Right atrium auricular region (tissue), 2 donors: ENCODE measurements around the gene RSAD1. TPM values are rescaled to one million over a fixed set of nuclear protein-coding genes. Genes with fewer than 3 reads are reported as not detected.

ENCODE experiments used
- DNase-seq: peaks from one replicate; pipeline ENCODE4 v3.0.0-alpha.2; 2019; ENCODE audit warnings: low spot score
- H3K27ac ChIP-seq, 2 donors: fragments of 200-600 bp; sonication (generic); 1 replicate in 1 of 2; 2 replicates in 1 of 2; pipeline ENCODE4 v1.5.1; 2016 to 2019
- H3K27me3 ChIP-seq, 2 donors: fragments of 200-600 bp; sonication (generic); one replicate each; pipeline versions ENCODE4 v1.5.1 to v1.6.0; 2017 to 2019
- H3K36me3 ChIP-seq: fragments of 200-600 bp; sonication (generic); one replicate; pipeline ENCODE4 v1.5.1; 2016
- H3K4me1 ChIP-seq, 2 donors: fragments of 200-600 bp; sonication (generic); one replicate each; pipeline versions ENCODE4 v1.5.1 to v1.6.0; 2017 to 2019
- H3K4me3 ChIP-seq, 2 donors: fragments of 200-600 bp; sonication (generic); 1 replicate in 1 of 2; 2 replicates in 1 of 2; pipeline ENCODE4 v1.5.1; 2017 to 2019; ENCODE audit warnings: mild to moderate bottlenecking in 1 of 2, moderate library complexity in 1 of 2
- H3K9me3 ChIP-seq, 2 donors: fragments of 200-600 bp; sonication (generic); one replicate each; pipeline ENCODE4 v1.5.1; 2019
- total RNA-seq, 2 donors: library from RNA; depleted of rRNA; stranded (reverse); fragments of >200 nt; gene quantifications; one replicate each; pipeline ENCODE4 v1.1.0, GENCODE V29; 2016
- TF ChIP-seq, protein P1 (sequence below), 2 donors: fragments of 200-600 bp; sonication (generic); IDR thresholded peaks; one replicate each; pipeline ENCODE4 v1.5.1; 2019; ENCODE audit warnings: antibody characterized with exemption in 2 of 2

RSAD1 gene
- total RNA-seq, 2 donors from 2014 or later = 19.1 to 19.3 TPM

DNA sequence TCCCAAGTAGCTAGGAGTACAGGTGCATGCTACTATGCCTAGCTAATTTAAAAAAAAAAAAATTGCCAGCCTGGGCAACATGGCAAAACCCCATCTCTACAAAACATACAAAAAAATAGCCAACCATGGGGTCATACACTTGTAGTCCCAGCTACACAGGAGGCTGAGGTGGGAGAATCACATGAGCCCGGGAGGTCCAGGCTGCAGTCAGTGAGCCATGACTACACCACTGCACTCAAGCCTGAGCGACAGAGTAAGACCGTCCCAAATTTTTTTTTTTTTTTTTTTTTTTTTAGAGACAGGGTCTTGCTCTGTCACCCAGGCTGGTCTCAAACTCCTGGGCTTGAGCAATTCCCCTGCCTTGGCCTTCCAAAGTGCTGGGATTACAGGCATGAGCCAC lies 24.8 kb upstream of the RSAD1 start:
- Histone ChIP-seq H3K27ac (no peak overlapping the region), H3K9me3 (no peaks in the 10 kb centered on the region), H3K4me1 (no peaks in the 10 kb centered on the region), H3K27me3 (no peaks in the 10 kb centered on the region), H3K4me3 (no peak overlapping the region), H3K36me3 (no peaks in the 10 kb centered on the region)
- DNase-seq = no peak
- TF ChIP-seq, protein P1, sequence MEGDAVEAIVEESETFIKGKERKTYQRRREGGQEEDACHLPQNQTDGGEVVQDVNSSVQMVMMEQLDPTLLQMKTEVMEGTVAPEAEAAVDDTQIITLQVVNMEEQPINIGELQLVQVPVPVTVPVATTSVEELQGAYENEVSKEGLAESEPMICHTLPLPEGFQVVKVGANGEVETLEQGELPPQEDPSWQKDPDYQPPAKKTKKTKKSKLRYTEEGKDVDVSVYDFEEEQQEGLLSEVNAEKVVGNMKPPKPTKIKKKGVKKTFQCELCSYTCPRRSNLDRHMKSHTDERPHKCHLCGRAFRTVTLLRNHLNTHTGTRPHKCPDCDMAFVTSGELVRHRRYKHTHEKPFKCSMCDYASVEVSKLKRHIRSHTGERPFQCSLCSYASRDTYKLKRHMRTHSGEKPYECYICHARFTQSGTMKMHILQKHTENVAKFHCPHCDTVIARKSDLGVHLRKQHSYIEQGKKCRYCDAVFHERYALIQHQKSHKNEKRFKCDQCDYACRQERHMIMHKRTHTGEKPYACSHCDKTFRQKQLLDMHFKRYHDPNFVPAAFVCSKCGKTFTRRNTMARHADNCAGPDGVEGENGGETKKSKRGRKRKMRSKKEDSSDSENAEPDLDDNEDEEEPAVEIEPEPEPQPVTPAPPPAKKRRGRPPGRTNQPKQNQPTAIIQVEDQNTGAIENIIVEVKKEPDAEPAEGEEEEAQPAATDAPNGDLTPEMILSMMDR (IDR thresholded peaks at IDR 0.05) = no peak

DNA sequence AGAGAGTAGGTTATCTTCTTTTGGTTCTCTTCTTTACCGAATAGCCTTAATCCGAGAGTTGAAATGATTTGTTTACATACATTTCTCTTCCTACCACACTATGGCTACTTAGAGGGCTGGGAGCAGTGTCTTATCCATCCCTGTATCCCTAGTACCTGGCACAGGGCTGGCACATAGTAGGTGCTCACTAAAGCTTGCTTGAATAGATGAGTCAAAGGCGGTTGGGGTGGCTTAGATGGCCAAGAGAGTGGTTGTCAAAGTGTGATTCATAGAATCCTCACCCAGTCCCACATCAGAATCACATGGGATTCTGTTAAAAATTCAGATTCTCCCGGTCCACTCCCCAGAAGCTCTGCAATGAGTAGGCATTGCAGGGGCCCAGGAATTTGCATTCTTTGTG lies 21.0 kb upstream of the RSAD1 start:
- H3K4me1 ChIP-seq = no peaks in the 10 kb centered on the region
- TF ChIP-seq, protein P1 (IDR thresholded peaks at IDR 0.05) = no peak
- no peaks in the 10 kb centered on the region for H3K27me3 ChIP-seq
- no peak overlapping the region for H3K4me3 ChIP-seq
- peaks cover 6% of the 10 kb centered on the region for H3K36me3 ChIP-seq
- H3K27ac ChIP-seq = no peak overlapping the region
- no peaks in the 10 kb centered on the region for H3K9me3 ChIP-seq
- DNase-seq = no peak

DNA sequence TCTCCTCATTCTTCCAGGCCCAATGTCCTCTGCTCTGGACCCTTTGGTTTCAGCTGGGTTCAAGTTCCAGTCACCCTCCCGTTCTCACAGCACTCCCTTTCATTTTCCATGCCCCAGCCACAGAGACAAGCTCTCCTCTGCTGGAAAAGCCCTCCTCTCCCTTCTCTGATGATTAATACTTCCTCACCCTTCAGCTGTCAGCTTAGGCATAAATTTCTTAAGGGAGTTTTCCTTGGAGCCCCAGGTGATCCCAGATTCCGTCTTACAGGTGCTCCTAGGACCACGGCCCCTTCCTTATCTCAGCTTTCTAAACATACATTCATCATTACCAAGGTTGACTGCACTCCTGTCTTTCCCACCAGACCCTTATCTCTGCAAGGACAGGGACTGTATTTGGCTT lies 20.4 kb upstream of the RSAD1 start:
- Histone ChIP-seq H3K4me3 (no peak overlapping the region), H3K4me1 (no peaks in the 10 kb centered on the region), H3K27me3 (no peaks in the 10 kb centered on the region), H3K36me3 (peaks cover 6% of the 10 kb centered on the region), H3K27ac (no peak overlapping the region), H3K9me3 (no peaks in the 10 kb centered on the region)
- TF ChIP-seq, protein P1 (IDR thresholded peaks at IDR 0.05) = no peak
- no peak for DNase-seq

DNA sequence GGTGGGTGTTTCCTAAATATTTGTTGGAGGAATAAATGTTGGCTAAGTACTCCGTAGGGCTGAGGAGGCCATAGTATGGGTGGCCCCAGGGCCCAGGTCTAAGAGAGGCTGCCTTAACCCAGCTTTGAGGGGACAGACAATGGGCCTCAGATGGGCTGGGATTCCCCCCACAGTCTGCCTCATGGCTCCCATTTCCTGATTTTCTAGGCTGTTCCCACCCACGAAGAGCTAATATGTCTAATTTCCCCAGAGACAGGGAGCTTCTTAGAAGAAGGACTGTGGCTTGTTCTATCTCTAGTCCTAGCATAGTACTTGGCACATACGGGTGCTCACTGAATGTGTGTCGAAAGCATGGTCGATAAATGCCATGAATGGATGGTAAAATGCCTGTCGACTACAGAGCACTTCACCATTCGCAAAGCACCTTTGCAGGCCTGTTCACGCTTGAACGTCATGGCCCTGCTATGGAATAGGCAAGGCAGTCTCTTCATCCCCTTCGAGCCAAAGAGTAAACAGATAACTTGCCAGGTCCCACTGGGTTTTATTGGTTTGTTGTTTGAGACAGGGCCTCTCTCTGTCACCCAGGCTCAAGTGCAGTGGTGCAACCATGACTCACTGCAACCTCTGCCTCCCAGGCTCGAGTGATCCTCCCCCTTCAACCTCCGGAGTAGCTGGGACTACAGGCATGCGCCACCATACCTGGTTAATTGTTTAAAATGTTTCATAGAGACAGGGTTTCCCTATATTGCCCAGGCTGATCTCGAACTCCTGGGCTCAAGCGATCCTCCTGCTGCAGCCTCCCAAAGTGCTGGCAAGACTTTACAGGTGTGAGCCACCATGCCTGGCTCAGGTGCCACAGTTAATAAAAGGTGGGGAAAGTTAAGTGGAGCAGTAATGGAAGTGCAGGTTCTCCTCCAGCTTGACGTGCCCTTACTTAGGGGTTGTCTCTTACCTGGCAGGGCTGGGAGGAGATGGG lies 19.7 kb upstream of the RSAD1 start:
- H3K9me3 ChIP-seq = no peaks in the 10 kb centered on the region
- peaks cover 6% of the 10 kb centered on the region for H3K36me3 ChIP-seq
- DNase-seq = no peak
- TF ChIP-seq, protein P1 (IDR thresholded peaks at IDR 0.05) = no peak
- no peak overlapping the region for H3K4me3 ChIP-seq
- no peaks in the 10 kb centered on the region for H3K4me1 ChIP-seq
- no peak overlapping the region for H3K27ac ChIP-seq
- no peaks in the 10 kb centered on the region for H3K27me3 ChIP-seq

DNA sequence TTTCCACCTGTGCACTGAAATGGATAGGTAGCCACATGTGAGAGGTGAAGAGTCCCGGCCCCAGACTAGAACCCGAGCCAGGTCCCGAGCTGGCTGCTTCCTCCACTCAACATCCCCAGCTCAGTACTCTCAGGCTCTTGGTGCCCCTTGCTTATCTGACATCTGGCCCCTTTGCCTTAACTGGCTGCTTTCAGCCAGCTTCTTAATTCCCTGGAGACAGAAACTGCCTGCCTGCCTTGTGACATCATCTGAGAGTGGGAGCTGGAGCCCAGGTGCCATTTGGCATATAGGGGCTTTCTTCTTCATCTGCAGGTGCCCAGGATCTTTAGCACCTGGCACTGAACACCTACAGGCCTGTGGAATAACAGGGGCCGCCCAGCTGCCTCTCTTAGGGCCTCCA lies 18.9 kb upstream of the RSAD1 start:
- H3K27ac ChIP-seq = no peak overlapping the region
- H3K4me1 ChIP-seq = no peaks in the 10 kb centered on the region
- H3K4me3 ChIP-seq = no peak overlapping the region
- DNase-seq = no peak
- H3K27me3 ChIP-seq = no peaks in the 10 kb centered on the region
- H3K36me3 ChIP-seq = peaks cover 6% of the 10 kb centered on the region
- TF ChIP-seq, protein P1 (IDR thresholded peaks at IDR 0.05) = no peak
- H3K9me3 ChIP-seq = no peaks in the 10 kb centered on the region
